Umbilical cord (tissue), 2 donors: ENCODE results near the gene ZNF516. TPM values are rescaled to one million over a fixed set of nuclear protein-coding genes. Genes with fewer than 3 reads are reported as not detected.
A peak's percentile ranks its signal among the peaks of the same experiment; 100 is the strongest.
"Not testable (repeated sequence)": the region's sequence is repeated elsewhere in the genome, so short reads cannot be mapped to it uniquely, and the experiment has no call there.

Experiments
- DNase-seq: peaks from one replicate; pipeline ENCODE4 v3.0.0-alpha.2; 2015; ENCODE audit warnings: low spot score
- total RNA-seq: library from RNA; depleted of rRNA; stranded (reverse); fragments of >200 nt; gene quantifications from one replicate; pipeline ENCODE4 v1.2.3, GENCODE V29; 2014; ENCODE audit warnings: low replicate concordance; ENCODE audit not compliant: insufficient read depth

ZNF516 gene
- total RNA-seq, result 29.6 TPM

DNA sequence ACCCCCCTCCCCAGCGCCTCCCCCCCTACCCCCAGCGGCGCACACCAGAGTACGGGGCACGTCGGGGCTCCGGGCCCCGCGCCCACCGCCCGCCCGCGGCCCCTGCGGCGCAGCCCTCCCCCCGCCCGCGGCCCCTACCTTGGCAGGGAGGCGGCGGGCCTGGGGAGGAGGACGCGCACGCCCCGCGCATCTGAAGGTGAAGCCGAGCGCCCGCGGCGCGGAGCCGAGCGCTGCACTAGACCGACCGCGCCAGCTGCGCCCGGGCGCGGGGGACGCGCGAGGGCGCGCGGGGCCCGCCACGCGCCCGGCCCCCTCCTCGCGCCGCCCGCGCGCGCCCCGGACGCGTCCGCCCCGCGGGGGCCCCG lies at the start of gene ZNF516:
Gene ZNF516, minus strand, starts transcription at position 237 of the 365 bp plus-strand sequence. CDS start 52,188 bp downstream, outside the sequence.
- peak; percentile 25 for DNase-seq

DNA sequence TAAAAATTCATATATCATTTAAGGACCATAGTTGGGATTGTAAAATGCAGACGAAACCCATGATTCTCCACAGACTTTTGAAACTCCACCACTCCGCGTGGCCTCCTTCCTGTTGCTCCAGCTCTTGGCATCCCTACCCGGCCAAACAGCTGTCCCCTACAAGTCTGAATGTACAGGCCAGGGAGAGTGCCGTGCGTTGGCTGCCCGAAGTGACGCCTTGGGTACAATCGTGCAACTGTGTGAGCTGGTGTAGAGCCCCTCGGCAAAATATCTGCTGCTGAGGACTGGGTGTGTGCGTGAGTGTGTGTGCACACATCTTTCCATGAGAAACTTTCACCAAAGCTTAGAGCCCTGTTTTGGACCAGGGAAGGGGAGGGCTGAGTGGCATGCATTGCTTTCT lies 43.8 kb upstream of the ZNF516 start:
- DNase-seq, result no peak

DNA sequence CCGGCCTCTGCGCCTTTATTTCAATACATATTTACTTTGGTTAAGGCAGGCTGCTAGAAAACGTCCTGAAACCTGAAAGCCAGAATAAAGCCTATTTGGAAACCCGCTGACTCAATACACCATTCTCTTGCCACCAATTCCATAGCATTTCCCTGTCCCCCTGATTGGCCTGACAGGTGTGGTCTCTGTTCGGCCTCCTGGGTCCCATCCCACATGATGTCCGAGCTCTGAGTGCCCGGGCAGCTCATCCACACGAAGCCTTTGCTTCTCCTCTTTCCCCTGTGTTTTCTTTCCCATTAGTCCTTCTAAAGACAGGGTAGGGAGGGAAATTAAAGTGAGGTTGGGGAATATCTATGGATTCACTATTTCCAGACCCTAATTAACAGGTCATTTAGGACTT lies 42.6 kb upstream of the ZNF516 start:
- DNase-seq, result no peak

- DNase-seq, result not testable (repeated sequence)
Measured at GRCh38 chr18:76536593-76536992, 41.6 kb upstream of the ZNF516 start.

- no peak for DNase-seq
Measured at GRCh38 chr18:76532875-76533274, 37.8 kb upstream of the ZNF516 start.

- no peak for DNase-seq
Measured at GRCh38 chr18:76530846-76531245, 35.8 kb upstream of the ZNF516 start.

DNA sequence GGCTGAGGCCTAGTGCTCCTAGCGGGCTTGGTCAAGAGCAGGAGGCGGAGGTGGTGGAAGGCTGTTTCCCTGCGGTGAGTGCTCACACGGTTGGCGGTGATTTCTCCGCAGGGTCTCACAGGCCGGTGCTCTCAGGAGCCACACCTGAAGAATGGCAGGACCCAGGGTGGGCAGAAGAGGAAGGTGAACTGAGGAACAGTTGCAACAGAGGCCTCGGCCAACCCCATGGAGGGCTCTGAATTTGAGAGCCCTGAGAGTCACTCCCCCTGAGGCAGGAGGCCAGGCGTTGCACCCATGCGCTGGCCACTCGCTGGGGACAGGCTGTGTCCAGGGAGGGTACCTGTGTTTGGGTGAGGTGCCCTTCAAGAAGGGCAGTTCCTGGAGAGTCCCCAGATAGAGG lies 35.3 kb upstream of the ZNF516 start:
- no peak for DNase-seq

- DNase-seq, result no peak
Measured at GRCh38 chr18:76529433-76529811, 34.4 kb upstream of the ZNF516 start.

DNA sequence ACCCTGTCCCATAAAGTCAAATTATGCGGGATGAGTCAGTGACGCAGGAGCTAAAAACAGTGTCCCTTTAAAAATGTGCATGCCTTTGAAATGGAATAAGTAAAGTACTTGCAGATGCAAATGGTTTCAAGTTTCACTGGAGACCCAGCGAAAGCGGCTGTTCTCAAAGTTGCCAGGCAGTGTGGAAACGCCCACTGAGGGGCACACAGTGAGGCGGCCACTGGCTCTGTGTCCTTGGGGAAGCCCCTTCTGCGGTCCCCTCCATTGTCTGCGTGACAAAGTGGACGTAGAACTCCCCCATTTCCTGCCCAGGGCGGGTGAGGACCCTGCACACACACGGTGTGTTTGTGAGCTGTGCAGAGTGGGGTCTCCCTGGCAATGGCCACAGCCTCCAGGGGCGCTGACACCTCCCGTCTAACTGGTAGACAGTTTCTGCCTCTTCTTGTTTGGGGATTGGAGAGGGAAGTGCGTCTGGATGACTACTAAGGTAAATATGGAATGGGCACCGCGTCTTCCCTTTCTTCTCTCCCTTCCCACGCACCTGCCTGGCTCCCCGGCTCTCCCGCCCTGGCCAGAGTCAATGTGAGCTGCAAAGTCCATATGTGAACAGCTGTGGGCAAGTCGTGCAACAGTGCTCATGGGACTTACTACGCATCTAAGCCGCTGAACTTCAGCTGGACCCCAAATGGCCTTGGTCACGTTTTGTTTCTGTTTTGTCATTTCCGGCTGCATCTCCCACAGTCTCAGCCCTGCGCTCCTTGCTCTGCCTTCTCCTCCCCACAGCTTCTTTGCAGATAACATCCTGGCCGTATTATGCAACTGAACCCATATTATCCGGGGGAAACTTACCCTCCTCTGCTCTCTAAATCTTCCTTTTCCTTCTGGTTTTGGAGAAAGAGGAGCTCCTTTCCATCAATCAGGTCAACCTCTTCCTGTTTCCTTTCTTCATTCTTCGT lies 33.7 kb upstream of the ZNF516 start:
- peak; percentile 76 for DNase-seq

- DNase-seq, result no peak
Measured at GRCh38 chr18:76525911-76526310, 30.9 kb upstream of the ZNF516 start.

DNA sequence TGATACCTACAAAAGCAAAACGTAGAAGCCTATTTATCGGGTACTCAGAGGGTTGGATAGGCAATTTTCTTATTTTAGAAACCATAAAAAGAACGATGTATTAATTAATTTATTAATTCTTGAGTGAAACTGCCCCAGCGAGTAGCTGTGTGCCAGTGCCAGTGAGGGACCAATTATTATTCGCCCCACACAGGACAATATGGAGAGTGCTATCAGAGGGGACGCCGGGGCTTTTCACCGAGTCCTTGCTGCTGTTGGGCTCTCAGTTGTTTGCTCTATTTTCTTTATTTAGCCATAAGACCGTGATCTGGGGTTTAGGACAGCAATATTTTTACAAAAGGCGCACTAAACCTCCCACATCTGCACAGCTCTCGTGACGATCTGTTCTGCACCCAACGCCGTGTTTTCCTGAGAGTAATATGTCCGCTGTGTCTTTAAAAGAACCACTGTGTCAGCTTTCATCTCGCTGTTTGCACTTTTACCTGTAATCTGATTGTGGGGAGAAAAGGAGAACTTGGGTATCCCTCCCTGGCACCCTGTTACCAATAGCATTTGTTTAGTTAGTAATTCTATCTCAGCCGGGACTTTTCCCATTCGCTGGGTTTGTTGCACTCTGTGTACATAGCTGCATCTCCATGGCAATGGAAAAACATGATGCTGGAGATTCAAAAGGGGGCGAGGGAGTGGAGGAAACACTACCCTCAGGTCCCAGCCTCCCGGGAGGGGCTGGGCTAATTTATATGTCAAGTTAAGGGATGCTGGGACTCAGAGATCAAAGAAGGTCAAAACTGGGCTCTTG lies 30.1 kb upstream of the ZNF516 start:
- DNase-seq, result peak; percentile 85

DNA sequence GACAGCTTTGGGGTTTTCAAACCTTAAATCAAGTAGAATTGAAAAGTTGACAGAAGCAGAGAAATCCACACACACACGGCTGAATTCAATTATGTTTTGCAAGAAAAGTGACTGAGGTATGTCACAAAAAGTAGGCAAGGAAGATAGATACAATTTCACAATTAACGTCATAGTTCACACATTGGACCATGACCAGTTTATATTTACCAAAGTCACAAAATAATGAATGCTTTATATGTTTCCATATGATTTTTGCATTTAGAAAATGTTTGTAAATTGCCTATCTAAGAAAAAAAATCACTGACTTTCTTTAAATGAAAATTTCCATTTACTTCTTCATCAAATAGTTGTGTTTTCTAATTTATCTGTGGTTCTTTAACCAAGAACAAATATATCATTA lies 29.4 kb upstream of the ZNF516 start:
- DNase-seq, result no peak

DNA sequence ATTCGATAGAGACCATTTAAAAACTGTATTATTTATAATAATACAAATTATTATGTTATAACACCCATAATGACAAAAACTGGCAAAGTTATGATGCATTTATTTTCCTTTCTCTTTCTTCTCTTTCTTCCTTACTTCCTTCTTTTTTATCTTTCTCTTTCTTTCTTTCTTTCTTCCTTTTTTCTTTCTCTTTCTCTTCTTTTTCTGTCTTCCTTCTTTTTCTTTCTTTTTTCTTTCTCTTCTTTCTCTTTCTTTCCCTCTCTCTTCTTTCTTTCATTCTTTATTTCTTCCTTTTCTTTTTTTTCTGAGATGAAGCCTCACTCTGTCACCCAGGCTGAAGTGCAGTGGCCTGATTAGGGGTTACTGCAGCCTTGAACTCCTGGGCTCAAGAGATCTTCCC lies 27.5 kb upstream of the ZNF516 start:
- no peak for DNase-seq

DNA sequence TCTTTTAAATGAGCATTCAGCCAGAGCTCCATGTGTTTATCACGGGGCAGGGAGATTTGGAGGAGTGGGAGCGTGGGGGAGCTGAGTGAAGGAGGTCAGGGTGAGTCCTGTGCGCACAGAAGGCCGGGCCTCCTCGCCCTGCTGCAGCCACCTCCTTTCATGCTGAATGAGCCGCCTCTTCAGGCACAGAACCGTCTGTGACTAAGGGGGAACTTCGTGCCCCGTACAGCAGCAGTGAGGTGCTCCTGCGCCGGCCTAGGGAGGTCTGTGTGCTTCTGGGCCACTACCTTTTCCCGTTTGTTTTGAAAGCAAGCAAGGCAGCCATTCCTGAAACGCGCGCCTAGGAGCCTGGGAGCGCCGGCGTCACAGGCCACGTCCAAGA lies 27.1 kb upstream of the ZNF516 start:
- no peak for DNase-seq

DNA sequence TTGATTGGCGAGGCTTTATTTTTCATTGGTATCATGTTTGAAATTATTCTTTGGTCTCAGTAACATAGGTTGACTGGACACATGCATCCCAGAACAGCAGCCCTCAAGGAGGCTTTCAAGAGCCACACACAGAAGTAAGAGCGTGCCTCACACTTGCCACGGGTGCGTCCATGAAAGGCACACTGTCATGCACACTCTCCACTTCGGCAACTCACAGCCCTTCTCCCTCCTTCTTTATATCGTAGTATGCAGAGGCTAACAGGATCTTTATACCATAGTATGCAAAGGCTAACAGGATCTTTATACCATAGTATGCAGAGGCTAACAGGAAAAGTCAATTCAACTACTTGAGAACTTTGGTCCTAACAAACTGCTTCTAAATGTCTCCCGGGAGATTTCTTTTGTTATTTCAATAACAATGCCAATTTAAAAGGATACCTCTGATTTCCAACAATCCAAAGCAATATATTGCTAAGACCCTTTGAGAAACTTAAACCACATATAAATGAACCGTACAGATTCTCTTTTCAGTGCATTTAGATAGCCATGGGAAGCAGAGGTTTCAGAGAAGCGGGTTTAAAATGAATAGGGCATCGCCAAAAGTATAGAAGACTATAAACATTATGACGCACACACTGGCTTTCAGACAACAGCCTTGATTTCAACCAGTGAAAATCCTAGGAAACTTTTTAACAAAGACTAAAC lies 26.5 kb upstream of the ZNF516 start:
- DNase-seq, result no peak

DNA sequence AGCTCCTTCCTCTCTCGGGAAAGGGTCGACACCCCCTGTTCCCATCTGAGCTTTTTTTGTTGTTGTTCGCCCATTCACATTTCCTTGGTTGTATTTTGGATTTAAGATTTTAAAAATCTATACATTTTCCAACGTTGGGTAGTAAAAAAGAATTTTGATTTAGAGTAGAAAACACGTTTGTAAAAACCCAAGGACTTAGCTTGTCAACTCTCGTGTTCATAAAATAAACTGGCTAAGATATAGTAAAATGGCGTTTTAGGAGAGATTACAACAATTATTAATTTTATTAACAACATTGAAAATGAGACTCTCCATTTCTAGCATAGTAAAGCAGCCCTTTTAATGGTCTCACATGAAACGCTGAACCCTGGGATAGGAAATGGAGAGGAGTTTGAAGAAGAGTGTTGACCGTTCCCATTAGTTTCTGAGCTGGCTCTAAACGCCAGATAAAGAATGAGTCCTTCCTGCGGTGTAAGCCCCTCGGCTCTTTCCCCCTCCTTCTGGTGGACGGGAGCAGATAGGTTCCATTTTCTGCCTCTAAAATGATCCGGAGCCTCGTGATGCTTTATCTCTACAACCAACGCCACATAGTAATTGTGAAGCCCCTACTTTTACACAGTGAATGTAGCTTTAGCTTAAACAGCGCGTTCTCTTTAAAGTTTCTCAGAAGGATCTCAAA lies 24.0 kb upstream of the ZNF516 start:
- peak; percentile 72 for DNase-seq

DNA sequence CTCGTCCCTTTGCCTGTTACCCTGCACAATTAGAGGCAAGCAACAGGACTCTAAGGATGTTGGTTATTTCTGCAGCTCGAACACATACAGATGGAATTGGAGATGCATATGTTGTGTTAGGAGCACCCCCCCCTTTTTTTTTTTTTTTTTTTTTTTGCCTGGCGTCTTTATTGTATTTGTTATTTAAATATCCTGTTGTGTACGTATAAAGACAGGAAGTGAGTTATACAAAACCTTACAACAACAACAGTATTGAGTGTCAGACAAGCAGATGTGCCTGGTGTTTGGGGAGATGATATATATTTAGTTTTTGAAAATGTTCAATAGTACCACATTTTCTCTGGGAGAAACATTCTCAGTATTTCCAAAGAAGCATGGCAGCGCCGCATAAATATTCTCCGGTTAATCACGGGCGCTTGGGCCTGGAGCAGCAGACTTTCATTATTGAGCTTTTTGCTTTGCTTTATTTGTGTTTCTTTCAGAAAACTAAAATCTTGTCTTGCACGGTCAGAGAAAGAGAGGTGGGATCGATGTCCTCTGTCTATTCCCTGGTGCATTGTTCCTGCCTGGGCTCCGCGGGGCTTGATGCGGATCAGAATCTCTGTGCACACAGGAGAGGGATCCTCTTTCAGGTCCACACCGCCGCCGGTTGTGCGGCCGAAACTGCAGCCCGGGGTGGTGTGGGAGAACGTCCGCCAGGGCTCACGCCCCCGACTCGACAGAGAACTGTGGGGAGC lies 23.2 kb upstream of the ZNF516 start:
- peak; percentile 72 for DNase-seq

DNA sequence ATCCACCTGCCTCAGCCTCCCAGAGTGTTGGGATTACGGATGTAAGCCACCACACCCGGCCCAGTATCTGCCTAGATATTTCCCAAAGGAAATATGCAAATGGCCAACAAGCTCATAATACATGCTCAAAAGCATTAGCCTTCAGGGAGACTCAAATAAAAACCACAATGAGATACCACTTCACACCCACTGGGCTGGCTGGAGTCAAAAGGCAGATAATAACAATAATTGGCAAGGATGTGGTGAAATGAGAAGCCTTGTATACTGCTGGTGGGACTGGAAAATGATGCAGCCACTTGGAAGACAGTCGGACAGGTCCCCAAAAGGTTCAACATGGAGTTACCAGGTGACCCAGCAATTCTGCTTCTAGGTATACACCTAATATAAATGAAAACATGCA lies 20.5 kb upstream of the ZNF516 start:
- DNase-seq, result no peak

GRCh38 chr18:76514573-76514972 lies 19.5 kb upstream of the ZNF516 start:
- no peak for DNase-seq

DNA sequence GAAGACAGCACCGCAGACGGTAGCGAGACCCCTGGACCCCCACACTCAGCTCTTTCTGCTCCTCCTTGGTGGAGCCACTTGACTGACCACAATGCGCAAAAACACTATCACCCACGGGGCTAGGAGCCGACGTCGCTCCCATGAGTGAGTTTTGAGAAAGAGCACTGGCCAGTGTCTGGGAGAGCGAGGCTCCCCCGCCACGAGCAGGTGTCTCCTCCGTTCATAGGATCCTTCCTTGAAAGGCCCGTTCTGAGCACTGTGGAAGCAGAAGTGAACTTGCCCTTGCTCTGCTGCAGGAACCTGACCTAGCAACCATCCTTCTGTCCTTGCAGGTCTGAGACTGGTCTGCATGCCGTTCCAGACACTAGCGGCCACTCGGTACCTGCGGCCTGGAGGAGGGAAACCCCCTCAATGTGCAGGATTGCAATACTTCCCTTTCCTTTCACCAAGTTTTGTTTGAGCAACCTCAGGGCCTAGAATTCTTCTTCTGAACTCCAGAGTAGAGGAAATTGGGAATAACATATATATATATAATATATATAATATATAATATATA lies 12.9 kb upstream of the ZNF516 start:
- DNase-seq, result no peak
